OCI-M1 (cell line): Measurements from ENCODE around the gene CACNB2.
"Not testable (repeated sequence)": the region's sequence is repeated elsewhere in the genome, so short reads cannot be mapped to it uniquely, and the experiment has no call there.

Source experiments
- DNase-seq: peaks from one replicate; lab custom pipeline; 2025; lab: John Stamatoyannopoulos, UW

The CACNB2 gene

GRCh38 chr10:18401416-18402195 lies 261.4 kb downstream of the CACNB2 start:
- no peak for DNase-seq

- no peak for DNase-seq
These were observed 262.6 kb downstream of the CACNB2 start for GRCh38 chr10:18402853-18403252.

GRCh38 chr10:18404530-18404929 lies 264.3 kb downstream of the CACNB2 start:
- DNase-seq = no peak

GRCh38 chr10:18406136-18406535 lies 265.9 kb downstream of the CACNB2 start:
- DNase-seq = no peak

- DNase-seq = no peak
These were observed 269.6 kb downstream of the CACNB2 start for GRCh38 chr10:18409599-18410397.

GRCh38 chr10:18414061-18414460 lies 273.8 kb downstream of the CACNB2 start:
- DNase-seq = no peak

GRCh38 chr10:18417950-18418527 lies 277.8 kb downstream of the CACNB2 start:
- no peak for DNase-seq

- peak; percentile 90 for DNase-seq
These were observed 278.5 kb downstream of the CACNB2 start for GRCh38 chr10:18418541-18419215.

GRCh38 chr10:18419945-18420344 lies 279.7 kb downstream of the CACNB2 start:
- DNase-seq = no peak

- DNase-seq = peak; percentile 66
These were observed 281.6 kb downstream of the CACNB2 start for GRCh38 chr10:18421726-18422293.

GRCh38 chr10:18423058-18423637 lies 282.9 kb downstream of the CACNB2 start:
- peak; percentile 9 for DNase-seq

GRCh38 chr10:18424200-18424599 lies 284.0 kb downstream of the CACNB2 start:
- peak; percentile 18 for DNase-seq

- no peak for DNase-seq
These were observed 289.1 kb downstream of the CACNB2 start for GRCh38 chr10:18429335-18429734.

GRCh38 chr10:18436902-18437301 lies 296.7 kb downstream of the CACNB2 start:
- DNase-seq = no peak

GRCh38 chr10:18437486-18437885 lies 297.3 kb downstream of the CACNB2 start:
- DNase-seq = peak; percentile 8

GRCh38 chr10:18438361-18439126 lies 298.3 kb downstream of the CACNB2 start:
- DNase-seq = no peak

GRCh38 chr10:18439601-18440000 lies 299.4 kb downstream of the CACNB2 start:
- no peak for DNase-seq

GRCh38 chr10:18445635-18446034 lies 305.4 kb downstream of the CACNB2 start:
- DNase-seq = not testable (repeated sequence)

GRCh38 chr10:18446205-18446604 lies 306.0 kb downstream of the CACNB2 start:
- no peak for DNase-seq

- no peak for DNase-seq
These were observed 309.4 kb downstream of the CACNB2 start for GRCh38 chr10:18449611-18450026.

- no peak for DNase-seq
These were observed 310.1 kb downstream of the CACNB2 start for GRCh38 chr10:18450298-18450697.
